K562 (cell line): Measurements from ENCODE around the gene LGI4. TPM values are rescaled to one million over a fixed set of nuclear protein-coding genes. Genes with fewer than 3 reads are reported as not detected.

Source experiments
- BRD4 ChIP-seq: fragments of 200-600 bp; sonication (generic); IDR thresholded peaks from 2 replicates; pipeline ENCODE4 v1.6.1; 2017; ENCODE audit warnings: inconsistent platforms
- CBX8 ChIP-seq: fragments of 200-600 bp; sonication (generic); IDR thresholded peaks from 2 replicates; pipeline ENCODE4 v1.6.1; 2012; ENCODE audit warnings: borderline replicate concordance, mixed run types, low read depth, mild to moderate bottlenecking, moderate library complexity, mixed read lengths, low read length, control low read depth, inconsistent platforms; ENCODE audit not compliant: poor library complexity, severe bottlenecking; ENCODE audit errors: extremely low read depth
- DIDO1 ChIP-seq: fragments of 450-650 bp; IDR thresholded peaks from 2 replicates; pipeline ENCODE4 v1.6.1; 2016; ENCODE audit warnings: low read depth, missing biosample characterization, missing genetic modification characterization
- E2F3 ChIP-seq: fragments of 250-450 bp; sonication (Bioruptor Pico); IDR thresholded peaks from 2 replicates; pipeline ENCODE4 v1.4.0; 2020; ENCODE audit warnings: mild to moderate bottlenecking
- FOXJ3 ChIP-seq: sonication (generic); formaldehyde crosslinking; IDR thresholded peaks from 2 replicates; pipeline ENCODE4 v1.4.0; 2020; ENCODE audit warnings: mild to moderate bottlenecking, missing genetic modification reagents
- HDAC6 ChIP-seq: IDR thresholded peaks from 2 replicates; pipeline ENCODE4 v1.6.1; 2012; ENCODE audit warnings: low read depth, mild to moderate bottlenecking, control low read depth, inconsistent platforms, low read length, moderate library complexity
- MTA2 ChIP-seq: fragments of 450-650 bp; IDR thresholded peaks from 2 replicates; pipeline ENCODE4 v1.6.1; 2016; ENCODE audit warnings: low read depth
- POLR2A ChIP-seq: fragments of 450-650 bp; conservative IDR thresholded peaks from 2 replicates; pipeline ENCODE4 v1.6.1; 2016
- PPARD ChIP-seq: fragments of 250-450 bp; sonication (Bioruptor Pico); IDR thresholded peaks from 2 replicates; pipeline ENCODE4 v1.8.0; 2022; ENCODE audit warnings: inconsistent platforms, mild to moderate bottlenecking, moderate library complexity
- SOX6 ChIP-seq: fragments of 450-650 bp; IDR thresholded peaks from 2 replicates; pipeline ENCODE4 v1.6.1; 2014; ENCODE audit warnings: mild to moderate bottlenecking
- SRSF7 ChIP-seq: fragments of 200-400 bp; formaldehyde crosslinking; optimal IDR thresholded peaks from 2 replicates; pipeline ENCODE3; 2017; ENCODE audit warnings: mild to moderate bottlenecking, low read depth, low read length
- ZC3H8 ChIP-seq: fragments of 450-650 bp; IDR thresholded peaks from 2 replicates; pipeline ENCODE4 v1.6.1; 2017
- ZNF263 ChIP-seq: sonication (generic); formaldehyde crosslinking; IDR thresholded peaks from 2 replicates; pipeline ENCODE4 v1.8.0; 2022; ENCODE audit warnings: mild to moderate bottlenecking, missing genetic modification reagents, borderline replicate concordance
- ZNF282 ChIP-seq: sonication (generic); formaldehyde crosslinking; IDR thresholded peaks from 2 replicates; pipeline ENCODE4 v1.8.1; 2023; ENCODE audit warnings: missing genetic modification reagents
- ZNF583 ChIP-seq: fragments of 250-450 bp; sonication (Bioruptor Pico); IDR thresholded peaks from 2 replicates; pipeline ENCODE4 v1.4.0; 2020
- polyA plus RNA-seq, 8 experiments: library from polyadenylated mRNA; depleted of rRNA in 4 of 8; stranded (reverse) in 5 of 8; unstranded in 3 of 8; fragments of >200 nt; fragmentation: Nextera tagmentation in 2 of 8; fragmentation: Illumina TruSeq in 1 of 8; extraction: Ambion mirVana in 2 of 8; extraction: Trizol in 1 of 8; gene quantifications; 2 replicates each; pipeline versions ENCODE4 v1.2.1 to v1.2.3, GENCODE V29; 2011 to 2014; ENCODE audit warnings: inconsistent platforms in 1 of 8, missing spikeins in 1 of 8
- total RNA-seq, 7 experiments: library from RNA; depleted of rRNA in 6 of 7; stranded (reverse); fragments of >200 nt in 6 of 7; fragmentation: Illumina TruSeq in 2 of 7; extraction: Trizol in 2 of 7; gene quantifications; 2 replicates each; pipeline versions ENCODE4 v1.2.1 to v1.2.3, GENCODE V29; 2011 to 2021; ENCODE audit warnings: low replicate concordance in 1 of 7
- TF ChIP-seq, protein P1 (sequence below): sonication (generic); formaldehyde crosslinking; IDR thresholded peaks from 2 replicates; pipeline ENCODE4 v1.8.0; 2022; ENCODE audit warnings: missing genetic modification reagents, mild to moderate bottlenecking, borderline replicate concordance
- TF ChIP-seq, protein P2 (sequence below), 3 experiments: IDR thresholded peaks in 2 of 3; conservative IDR thresholded peaks in 1 of 3; 2 replicates each; pipeline ENCODE4 v1.5.1; 2011 to 2012; ENCODE audit warnings: low read length in 3 of 3, mild to moderate bottlenecking in 3 of 3, control low read depth in 2 of 3, improper control_type of control experiment in 1 of 3, inconsistent platforms in 1 of 3, low read depth in 1 of 3, mixed read lengths in 1 of 3, moderate library complexity in 1 of 3; ENCODE audit not compliant: insufficient read depth in 2 of 3
- TF ChIP-seq, protein P3 (sequence below): sonication (generic); IDR thresholded peaks from 2 replicates; pipeline ENCODE4 v1.6.1; 2016
- TF ChIP-seq, protein P4 (sequence below): conservative IDR thresholded peaks from 2 replicates; pipeline ENCODE4 v1.6.1; 2011; ENCODE audit warnings: low read depth, mild to moderate bottlenecking, low read length; ENCODE audit not compliant: control insufficient read depth
- TF ChIP-seq, protein P5 (sequence below): IDR thresholded peaks from 2 replicates; pipeline ENCODE4 v1.6.1; 2016; ENCODE audit warnings: missing genetic modification characterization, missing compliant biosample characterization

Gene LGI4
- total and polyA plus RNA-seq, 9 of the 15 experiments (the other 6 are each of a cell fraction or from before 2014, with no cell fraction given) = 0.14 to 0.30 (median 0.24) TPM; not detected in 4

DNA sequence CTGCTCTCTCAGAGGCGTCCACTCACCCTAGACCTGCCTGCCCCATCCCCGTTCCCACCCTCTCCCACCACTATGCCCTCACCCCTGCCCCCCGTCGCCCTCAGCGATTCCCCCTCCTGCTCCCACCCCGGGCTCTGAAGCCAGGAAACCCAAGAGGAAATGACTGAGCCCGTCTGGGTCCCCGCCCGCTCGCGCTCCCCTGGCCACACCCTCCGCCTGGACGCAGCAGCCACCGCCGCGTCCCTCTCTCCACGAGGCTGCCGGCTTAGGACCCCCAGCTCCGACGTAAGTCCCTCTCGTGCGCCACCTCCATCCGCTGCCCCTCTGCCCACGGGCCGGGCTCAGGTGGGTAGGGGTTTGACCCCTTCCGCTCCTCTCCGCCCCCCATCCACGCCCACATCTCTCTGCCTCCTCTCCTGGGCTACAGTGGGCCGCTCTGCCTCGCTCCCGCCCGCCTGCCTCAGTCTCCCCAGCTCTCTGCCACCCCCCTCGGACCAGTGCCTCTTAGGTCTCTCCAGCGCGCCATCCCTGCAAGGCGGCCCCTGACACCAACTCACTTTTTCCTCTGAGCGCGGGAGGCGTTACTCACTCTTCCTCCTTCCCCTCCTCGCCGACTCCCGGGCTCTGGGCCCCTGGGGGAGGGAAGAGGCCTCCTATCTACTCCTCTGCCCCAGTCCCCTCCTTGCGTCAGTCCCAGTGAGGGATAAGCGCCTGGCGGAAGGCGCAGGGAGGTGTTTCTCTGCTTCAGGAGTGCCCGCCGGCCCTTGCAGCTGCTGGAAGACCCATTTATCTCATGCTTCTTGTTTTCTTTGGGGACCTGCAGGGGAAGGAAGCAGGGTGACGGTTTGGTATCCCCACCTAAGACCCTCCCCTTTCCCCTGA, 19.9 kb upstream of the LGI4 start, which contains the start of gene FXYD5 (continued):
- TF ChIP-seq, protein P1, sequence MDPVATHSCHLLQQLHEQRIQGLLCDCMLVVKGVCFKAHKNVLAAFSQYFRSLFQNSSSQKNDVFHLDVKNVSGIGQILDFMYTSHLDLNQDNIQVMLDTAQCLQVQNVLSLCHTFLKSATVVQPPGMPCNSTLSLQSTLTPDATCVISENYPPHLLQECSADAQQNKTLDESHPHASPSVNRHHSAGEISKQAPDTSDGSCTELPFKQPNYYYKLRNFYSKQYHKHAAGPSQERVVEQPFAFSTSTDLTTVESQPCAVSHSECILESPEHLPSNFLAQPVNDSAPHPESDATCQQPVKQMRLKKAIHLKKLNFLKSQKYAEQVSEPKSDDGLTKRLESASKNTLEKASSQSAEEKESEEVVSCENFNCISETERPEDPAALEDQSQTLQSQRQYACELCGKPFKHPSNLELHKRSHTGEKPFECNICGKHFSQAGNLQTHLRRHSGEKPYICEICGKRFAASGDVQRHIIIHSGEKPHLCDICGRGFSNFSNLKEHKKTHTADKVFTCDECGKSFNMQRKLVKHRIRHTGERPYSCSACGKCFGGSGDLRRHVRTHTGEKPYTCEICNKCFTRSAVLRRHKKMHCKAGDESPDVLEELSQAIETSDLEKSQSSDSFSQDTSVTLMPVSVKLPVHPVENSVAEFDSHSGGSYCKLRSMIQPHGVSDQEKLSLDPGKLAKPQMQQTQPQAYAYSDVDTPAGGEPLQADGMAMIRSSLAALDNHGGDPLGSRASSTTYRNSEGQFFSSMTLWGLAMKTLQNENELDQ = no peak
- TF ChIP-seq, protein P2, sequence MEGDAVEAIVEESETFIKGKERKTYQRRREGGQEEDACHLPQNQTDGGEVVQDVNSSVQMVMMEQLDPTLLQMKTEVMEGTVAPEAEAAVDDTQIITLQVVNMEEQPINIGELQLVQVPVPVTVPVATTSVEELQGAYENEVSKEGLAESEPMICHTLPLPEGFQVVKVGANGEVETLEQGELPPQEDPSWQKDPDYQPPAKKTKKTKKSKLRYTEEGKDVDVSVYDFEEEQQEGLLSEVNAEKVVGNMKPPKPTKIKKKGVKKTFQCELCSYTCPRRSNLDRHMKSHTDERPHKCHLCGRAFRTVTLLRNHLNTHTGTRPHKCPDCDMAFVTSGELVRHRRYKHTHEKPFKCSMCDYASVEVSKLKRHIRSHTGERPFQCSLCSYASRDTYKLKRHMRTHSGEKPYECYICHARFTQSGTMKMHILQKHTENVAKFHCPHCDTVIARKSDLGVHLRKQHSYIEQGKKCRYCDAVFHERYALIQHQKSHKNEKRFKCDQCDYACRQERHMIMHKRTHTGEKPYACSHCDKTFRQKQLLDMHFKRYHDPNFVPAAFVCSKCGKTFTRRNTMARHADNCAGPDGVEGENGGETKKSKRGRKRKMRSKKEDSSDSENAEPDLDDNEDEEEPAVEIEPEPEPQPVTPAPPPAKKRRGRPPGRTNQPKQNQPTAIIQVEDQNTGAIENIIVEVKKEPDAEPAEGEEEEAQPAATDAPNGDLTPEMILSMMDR (IDR thresholded peaks at IDR 0.05 in 2 of 3, conservative IDR thresholded peaks at IDR 0.05 in 1 of 3; ENCODE audit: insufficient read depth in 2 of 3, low read depth in 1 of 3, low read length in 3 of 3) = peak in 2 of 3 experiments; percentile 16 to 18; a peak in 2 of 6 replicates
- TF ChIP-seq, protein P3, sequence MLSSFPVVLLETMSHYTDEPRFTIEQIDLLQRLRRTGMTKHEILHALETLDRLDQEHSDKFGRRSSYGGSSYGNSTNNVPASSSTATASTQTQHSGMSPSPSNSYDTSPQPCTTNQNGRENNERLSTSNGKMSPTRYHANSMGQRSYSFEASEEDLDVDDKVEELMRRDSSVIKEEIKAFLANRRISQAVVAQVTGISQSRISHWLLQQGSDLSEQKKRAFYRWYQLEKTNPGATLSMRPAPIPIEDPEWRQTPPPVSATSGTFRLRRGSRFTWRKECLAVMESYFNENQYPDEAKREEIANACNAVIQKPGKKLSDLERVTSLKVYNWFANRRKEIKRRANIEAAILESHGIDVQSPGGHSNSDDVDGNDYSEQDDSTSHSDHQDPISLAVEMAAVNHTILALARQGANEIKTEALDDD = peak; percentile 39; the same call in 1 of the 2 replicates
- peak; percentile 57; the same call in 1 of the 2 replicates for TF ChIP-seq SOX6
- TF ChIP-seq HDAC6 = no peak
- no peak for TF ChIP-seq ZNF282 (CRISPR knock-in tag)
- TF ChIP-seq, protein P4, sequence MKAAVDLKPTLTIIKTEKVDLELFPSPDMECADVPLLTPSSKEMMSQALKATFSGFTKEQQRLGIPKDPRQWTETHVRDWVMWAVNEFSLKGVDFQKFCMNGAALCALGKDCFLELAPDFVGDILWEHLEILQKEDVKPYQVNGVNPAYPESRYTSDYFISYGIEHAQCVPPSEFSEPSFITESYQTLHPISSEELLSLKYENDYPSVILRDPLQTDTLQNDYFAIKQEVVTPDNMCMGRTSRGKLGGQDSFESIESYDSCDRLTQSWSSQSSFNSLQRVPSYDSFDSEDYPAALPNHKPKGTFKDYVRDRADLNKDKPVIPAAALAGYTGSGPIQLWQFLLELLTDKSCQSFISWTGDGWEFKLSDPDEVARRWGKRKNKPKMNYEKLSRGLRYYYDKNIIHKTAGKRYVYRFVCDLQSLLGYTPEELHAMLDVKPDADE = peak; percentile 73
- TF ChIP-seq ZC3H8 = no peak
- no peak for TF ChIP-seq FOXJ3
- no peak for TF ChIP-seq E2F3
- TF ChIP-seq POLR2A = peak; percentile 94
- TF ChIP-seq BRD4 = no peak
- TF ChIP-seq PPARD (CRISPR knock-in tag) = no peak
- no peak for TF ChIP-seq CBX8
- no peak for TF ChIP-seq SRSF7
- peak; percentile 18; the same call in 1 of the 2 replicates for TF ChIP-seq ZNF583 (CRISPR knock-in tag)
- no peak for TF ChIP-seq DIDO1 (tag)
- TF ChIP-seq, protein P5, sequence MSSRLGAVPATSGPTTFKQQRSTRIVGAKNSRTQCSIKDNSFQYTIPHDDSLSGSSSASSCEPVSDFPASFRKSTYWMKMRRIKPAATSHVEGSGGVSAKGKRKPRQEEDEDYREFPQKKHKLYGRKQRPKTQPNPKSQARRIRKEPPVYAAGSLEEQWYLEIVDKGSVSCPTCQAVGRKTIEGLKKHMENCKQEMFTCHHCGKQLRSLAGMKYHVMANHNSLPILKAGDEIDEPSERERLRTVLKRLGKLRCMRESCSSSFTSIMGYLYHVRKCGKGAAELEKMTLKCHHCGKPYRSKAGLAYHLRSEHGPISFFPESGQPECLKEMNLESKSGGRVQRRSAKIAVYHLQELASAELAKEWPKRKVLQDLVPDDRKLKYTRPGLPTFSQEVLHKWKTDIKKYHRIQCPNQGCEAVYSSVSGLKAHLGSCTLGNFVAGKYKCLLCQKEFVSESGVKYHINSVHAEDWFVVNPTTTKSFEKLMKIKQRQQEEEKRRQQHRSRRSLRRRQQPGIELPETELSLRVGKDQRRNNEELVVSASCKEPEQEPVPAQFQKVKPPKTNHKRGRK (tag) = no peak
- TF ChIP-seq MTA2 = no peak
- peak; percentile 68; the same call in 1 of the 2 replicates for TF ChIP-seq ZNF263 (CRISPR knock-in tag)
